ENCODE data around the gene TTYH3.
"Not testable (repeated sequence)": the region's sequence is repeated elsewhere in the genome, so short reads cannot be mapped to it uniquely, and the experiment has no call there.

The TTYH3 gene

DNA sequence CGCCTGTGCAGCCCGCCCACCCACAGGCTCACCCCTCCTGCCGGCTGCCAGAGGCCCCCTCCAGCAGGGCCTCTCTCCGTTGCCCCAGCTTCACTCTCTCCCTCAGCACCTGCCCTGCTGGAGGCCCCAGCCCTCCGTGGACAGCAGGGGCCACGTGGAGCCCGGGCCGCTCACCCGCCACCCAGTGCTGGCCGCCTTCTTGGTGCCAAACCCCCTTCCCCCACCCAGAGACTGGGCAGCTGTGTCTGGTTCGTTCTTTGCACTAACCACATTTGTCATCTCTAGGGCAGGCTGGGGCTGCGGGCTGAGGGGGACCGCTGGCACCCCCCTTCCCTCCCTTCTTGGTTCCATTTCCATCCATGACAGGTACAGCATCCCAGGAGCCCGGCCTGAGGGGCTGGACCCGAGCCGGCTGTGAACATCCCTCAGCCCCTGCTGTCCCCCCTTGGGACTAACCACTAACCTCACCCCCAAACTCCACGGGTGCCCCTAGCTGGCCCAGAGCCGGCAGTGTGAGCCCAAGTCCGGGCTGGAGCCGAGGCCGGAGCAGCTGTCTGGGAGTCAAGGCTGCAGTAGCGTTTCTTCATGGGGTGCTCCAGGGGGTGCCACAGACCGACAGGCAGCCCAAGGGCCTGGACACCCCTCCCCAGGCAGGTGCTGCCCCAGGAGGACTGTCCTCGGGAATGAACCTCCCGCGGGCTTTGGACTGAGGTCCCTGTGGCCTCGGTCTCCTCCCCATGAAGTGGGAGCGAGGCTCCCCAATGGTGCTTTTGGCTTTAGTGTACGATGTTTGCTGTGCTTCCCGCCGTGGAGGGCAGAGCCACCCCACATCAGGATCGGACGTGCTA is 30.7 kb downstream of the TTYH3 start:
- no peak for DNase-seq (ENCODE audit: low read depth in 2 of 3, low spot score in 1 of 3)

DNA sequence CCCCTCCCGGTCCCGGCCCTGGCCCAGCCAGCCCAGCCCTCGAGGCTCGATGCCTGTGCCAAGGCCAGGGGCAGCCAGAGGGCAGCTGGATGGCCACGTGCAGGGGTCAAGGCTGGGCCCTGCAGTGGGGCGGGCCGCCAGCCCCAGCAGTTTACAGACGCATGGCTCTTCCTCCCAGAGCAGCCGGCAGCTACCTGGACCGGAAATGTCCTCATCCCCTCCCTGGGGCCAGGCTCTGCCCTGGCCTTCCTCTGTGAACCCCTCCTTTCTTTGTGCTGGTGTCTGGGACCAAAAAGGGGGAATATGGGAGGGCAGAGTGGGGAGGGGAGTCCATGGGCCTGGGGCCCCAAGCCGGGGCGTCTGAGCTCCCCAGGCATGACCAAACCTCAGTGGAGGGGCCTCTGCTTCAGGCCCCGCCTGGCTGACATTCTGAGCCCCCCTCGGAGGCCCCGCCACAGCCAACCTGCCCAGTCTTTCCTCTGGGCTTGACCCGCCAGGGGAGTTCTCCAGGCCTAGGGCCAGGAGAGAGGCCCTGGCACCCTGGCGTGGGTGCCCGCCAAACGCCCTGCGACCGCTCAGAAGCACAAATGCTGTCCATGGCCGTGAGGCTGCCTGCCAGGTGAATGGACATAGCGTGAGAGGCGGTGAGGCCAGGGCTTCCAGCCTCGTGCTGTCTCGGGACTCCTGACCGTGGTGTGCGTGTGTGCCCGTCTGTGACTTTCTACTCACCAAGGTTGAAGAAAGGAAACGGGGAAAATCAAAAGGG is 31.5 kb downstream of the TTYH3 start:
- no peak for DNase-seq (ENCODE audit: low read depth in 2 of 3, low spot score in 1 of 3)

DNA sequence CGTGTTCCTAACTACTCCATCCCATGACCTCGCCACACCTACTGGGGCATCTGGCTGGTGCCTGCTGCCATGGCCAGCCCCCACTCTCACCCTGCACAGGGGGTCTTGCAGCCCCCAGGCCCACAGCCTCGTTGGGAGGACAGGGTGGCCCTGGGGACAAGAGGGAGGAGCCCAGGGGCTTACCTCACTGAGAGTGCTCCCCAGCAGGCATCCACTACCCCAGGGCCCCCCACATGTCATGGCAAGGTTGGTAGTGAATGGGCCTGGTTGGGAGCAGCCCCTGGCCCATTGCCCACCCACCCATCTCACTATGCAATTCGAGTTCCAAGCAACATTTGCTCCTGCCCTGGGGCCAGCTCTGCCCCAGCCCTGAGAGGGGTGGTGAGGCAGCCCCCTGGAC is 32.2 kb downstream of the TTYH3 start:
- DNase-seq (ENCODE audit: low read depth in 2 of 3, low spot score in 1 of 3): no peak

DNA sequence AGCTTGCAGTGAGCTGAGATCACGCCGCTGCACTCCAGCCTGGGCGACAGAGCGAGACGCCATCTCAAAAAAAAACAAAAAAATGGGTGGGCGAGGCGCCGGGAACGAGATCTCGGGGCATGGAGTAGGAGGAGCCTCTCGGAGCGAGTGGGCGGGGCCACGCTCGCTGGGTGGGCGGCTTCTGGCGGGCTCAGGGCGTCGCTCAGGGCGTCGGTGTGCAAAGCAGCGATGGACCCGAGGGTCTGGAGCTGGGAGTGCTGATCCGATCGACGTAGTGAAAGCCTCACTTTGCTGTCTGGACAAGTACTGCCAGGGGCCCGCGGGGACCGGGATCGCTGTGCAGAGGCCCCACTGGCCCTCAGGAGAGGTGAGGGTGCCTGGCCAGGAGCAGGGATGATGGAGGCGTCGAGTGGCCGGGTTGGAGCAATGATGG is 33.6 kb downstream of the TTYH3 start:
- no peak for DNase-seq (ENCODE audit: low read depth in 2 of 3, low spot score in 1 of 3)

DNA sequence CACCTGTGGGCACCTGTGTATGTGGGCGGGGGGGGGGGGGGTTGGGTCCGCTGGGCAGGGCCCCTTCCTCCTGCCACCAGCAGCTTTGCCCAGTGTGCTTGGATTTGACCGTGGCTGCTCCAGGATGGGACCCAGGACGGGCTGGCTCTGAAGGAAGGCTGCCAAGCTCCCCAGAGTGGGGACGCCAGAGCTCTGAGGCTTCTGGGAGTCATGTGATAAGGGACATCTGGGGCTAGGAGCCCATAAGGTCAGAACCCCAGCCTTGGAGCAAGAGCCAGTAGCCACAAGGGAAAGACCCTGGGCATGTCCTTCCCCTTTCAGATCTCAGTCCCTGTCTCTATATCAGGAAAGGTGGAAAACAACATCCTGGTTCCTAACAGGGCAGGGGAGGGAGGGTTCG is 34.4 kb downstream of the TTYH3 start:
- DNase-seq (ENCODE audit: low read depth in 2 of 3, low spot score in 1 of 3): no peak

DNA sequence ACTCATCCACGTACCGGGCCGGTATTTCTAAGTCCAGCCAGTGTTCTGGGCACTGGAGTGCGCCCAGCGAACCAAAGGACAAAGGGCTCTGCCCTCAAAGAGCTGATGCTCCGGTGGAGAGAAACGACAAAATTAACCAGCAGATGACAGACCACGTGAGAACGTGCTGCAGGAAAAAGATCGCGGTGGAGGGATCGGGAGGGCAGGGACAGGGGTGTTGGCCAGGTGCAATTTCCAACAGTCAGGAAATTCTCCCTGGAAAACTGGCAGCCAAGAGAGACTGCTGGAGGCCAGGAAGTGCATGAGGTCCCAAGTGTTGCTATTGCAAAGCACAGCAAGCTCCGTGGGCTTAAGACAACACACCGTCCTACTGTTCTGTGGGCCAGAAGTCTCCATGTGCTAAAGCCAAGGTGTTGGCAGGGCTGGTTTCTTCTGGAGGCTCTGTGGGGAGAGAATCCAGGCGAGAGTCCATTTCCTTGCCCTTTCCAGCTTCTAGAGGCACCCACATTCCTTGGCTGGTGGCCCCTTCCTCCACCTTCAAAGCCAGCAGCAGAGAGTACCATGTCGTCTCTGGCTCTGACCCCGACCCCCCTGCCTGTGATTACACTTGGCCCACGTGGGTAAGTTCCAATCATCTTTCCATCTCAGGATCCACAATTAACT is 34.9 kb downstream of the TTYH3 start:
- DNase-seq (ENCODE audit: low read depth in 2 of 3, low spot score in 1 of 3): no peak

DNA sequence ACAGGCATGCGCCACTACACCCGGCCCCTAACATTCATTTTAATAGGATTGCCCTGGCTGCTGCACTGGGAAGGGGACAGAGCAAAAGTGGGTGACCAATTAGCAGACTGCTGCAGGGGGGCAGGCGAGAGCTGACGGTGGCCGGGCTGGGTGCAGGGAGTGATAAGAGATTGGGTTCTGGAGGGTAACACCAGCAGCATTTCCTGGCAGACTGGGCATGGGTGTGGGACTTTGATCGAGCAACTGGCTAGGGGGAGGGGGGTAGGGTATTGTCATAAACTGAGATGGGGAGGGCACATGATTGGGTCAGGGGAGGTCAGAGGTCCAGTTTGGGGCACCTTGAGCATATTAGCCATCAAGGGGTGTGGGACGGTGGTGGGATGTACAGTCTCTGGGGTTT is 36.1 kb downstream of the TTYH3 start:
- DNase-seq (ENCODE audit: low read depth in 2 of 3, low spot score in 1 of 3): no peak

DNA sequence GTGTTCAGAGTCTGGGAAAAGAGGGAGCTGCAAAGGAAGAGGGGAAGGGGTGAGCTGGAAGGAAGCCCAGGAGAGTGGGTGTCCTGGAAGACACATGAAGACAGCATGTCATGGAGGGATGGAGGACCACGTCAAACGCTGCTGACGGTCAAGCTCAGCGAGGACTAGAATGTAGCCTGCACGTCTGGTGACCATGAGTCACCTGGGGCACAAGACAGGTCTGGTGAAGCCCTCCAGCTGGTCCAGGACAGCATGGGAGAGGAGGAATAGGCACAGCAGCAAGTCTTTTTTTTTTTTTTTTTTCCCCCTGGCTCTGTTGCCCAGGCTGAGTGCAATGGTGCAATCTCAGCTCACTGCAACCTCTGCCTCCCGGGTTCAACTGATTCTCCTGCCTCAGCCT is 36.6 kb downstream of the TTYH3 start:
- no peak for DNase-seq (ENCODE audit: low read depth in 2 of 3, low spot score in 1 of 3)

DNA sequence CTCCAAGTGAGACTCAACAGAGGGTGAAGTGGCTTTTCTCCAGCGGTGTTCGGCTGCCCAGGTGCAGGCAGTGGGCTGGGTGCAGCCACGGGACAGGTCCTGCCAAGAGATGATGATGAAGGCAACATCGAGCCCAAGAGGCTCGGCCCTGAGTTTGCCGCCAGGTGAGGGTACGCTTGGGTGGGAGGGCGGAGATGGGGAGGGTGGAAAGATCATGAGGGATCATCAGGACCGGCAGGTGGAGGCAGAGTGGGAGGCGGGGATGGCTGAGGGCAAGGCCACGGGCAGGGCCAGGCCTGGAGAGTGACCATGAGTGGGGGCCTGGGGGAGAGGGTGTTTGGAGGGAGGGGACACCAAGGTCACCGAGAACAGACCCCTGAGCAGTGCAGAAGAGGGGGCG is 38.4 kb downstream of the TTYH3 start:
- no peak for DNase-seq (ENCODE audit: low read depth in 2 of 3, low spot score in 1 of 3)

DNA sequence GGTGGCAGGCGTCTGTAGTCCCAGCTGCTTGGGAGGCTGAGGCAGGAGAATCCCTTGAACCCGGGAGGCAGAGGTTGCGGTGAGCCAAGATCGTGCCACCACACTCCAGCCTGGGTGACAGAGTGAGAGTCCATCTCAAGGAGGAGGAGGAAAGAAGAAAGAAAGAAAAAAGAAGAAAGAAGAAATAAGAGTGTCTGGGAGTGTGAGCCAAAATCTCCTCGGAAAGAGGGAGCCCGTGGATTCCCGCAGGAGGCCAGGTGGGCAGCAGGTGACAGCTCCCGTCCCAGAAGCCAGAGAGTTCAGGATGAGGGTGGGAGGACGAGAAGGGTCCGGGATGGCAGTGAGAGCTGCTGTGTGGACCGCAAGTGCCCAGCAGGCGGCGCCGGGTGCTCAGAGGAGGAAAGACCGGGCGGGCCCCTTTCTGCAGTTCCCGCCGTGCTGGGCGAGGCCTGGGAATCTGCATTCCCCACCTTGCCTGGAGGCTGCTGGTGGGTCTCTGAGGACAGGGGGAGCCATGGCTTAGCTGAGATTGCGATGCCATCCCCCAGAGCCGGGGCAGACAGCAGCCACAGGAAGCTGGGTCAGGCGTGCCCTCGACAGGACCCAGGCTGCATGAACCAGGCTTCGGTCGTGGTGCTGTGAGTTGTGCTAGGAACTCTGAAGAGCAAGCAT is 39.1 kb downstream of the TTYH3 start:
- peak; percentile 44 to 68 (median 54) for DNase-seq (ENCODE audit: low read depth in 2 of 3, low spot score in 1 of 3)

DNA sequence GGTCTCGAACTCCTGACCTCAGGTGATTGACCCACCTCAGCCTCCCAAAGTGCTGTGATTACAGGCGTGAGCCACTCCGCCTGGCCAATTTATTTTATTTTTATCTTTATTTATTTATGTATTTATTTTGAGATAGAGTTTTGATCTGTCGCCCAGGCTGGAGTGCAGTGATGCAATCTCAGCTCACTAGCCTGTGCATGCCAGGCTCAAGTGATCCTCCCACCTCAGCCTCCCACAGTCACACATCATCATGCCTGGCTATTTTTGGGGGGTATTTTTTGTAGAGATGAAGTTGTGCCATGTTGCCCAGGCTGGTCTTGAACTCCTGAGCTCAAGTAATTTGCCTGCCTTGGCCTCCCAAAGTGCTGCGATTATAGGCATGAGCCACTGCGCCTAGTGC is 41.4 kb downstream of the TTYH3 start:
- not testable (repeated sequence) for DNase-seq (ENCODE audit: low read depth in 2 of 3, low spot score in 1 of 3)

DNA sequence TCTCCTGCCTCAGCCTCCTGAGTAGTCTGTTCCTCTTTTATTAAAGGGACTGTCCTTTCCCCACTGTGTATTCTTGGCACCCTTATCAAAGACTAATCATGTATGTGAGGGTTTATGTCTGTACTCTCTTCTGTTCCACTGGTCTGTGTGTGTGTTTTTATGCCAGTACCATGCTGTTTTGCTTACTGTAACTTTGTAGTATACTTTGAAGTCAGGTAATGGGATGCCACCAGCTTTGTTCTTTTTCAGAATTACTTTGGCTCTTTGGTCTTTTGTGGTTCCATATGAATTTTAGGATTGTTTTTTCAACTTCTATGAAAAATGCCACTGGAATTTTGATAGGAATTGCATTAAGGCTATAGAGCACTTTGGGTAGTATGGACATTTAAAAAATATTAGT is 42.1 kb downstream of the TTYH3 start:
- no peak for DNase-seq (ENCODE audit: low read depth in 2 of 3, low spot score in 1 of 3)

DNA sequence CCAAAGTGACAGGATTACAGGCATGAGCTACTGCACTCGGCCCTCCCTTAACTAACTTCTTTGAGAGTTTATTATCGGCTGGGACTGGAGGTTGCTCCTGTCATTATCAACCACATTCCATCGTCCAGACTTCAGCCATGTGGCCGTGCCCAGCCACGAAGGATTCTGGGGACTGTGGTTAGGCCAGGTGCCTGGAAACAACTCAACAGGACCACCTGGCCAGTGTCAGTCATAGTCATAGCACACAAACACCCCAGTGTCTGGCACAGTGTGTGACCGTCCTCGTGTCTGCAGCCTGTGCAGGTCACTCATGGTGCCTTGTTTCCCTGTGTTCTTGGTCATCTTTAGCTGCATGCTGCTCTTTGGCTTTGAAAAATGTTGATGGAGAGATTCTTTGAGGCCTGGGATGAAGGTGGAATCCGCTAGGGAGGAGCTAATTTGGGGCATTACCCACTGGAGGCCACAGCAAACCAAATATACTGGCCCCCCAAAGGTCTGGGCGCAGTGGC is 43.5 kb downstream of the TTYH3 start:
- no peak for DNase-seq (ENCODE audit: low read depth in 2 of 3, low spot score in 1 of 3)

DNA sequence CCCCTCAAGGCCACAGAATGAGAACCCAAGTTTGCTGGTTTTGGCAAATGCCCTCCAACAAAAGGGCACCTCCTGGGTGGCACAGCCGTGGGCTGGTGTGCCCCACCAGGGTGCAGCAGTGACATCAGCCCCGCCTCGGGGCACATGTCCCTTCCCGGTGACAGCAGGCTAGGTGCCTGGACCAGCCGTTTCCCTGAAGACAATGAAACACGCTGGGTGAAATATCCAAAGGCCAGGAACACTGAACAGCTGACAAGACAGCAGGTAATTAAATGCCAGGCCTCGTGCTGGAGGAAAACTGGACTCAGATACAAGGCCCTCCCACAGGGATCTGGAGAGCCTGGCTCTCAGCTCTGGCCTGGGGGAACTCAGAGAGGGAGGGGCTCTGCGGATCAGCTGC is 44.8 kb downstream of the TTYH3 start:
- not testable (repeated sequence) for DNase-seq (ENCODE audit: low read depth in 2 of 3, low spot score in 1 of 3)

DNA sequence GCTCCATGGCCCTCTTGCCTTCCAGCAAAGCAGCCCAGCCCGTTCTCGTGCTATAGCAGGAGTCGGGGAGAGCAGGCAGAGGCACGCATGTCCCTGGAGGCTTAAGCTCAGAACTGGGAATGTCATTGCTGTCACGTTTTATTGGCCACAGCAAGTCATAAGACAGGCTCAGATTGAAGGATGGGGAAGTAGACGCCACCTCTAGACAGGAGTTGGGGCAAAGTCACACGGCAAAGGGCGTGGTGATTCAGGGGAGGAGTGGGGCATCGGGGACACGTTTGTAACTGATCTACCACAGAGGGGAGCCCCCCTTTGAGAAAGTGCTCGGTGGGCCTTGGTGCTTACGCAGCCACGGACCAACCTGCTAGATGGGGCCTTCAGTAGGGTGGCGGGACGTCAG is 46.7 kb downstream of the TTYH3 start:
- DNase-seq (ENCODE audit: low read depth in 2 of 3, low spot score in 1 of 3): not testable (repeated sequence)

DNA sequence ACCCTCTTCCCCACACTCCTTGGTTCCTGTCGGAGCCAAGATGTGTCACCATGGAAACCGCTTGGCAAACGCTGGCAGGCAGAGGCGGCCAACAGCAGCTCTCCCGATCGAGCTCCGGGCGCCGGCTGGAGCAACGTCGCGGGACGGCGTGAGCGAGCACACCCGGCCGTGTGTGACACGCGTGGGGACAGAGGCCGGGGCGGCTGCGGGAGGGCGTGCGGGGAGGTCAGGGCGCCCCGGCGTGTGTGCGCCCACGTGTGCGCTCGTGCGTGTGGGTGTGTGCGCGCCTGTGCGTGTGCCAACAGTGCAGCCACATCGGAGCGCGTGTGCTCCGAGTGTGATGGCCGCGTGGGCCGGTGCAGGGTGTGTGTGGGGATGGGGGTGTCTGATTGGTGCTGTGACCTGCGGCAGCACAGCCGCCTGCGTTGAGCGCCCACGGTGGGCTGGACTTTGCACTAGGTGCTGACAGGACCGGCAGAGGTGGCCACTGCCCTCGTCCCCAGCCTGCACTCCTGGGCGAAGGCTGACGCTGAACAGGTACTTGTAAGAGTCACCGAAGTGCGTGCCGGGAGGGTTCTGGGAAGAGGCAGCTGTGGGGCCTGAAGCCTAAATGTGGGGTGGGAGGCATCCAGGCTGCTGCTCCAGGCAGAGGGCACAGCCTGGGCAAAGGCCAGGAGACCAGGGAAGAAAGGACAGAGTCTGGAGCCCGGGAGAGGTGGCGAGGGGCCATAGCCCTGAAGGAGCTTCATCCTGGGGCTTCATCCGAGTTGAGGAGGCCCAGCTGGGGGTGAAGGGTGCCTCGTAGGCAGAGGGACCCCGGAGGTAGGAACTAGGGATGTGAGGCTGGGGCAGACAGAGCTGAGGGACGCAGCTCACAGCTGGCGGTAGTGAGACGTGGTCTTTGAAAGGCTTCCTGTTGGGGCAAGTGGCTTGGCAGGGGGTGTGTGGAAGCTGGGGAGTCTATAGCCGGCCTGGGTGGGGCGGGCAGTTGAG is 47.6 kb downstream of the TTYH3 start:
- not testable (repeated sequence) for DNase-seq (ENCODE audit: low read depth in 2 of 3, low spot score in 1 of 3)

DNA sequence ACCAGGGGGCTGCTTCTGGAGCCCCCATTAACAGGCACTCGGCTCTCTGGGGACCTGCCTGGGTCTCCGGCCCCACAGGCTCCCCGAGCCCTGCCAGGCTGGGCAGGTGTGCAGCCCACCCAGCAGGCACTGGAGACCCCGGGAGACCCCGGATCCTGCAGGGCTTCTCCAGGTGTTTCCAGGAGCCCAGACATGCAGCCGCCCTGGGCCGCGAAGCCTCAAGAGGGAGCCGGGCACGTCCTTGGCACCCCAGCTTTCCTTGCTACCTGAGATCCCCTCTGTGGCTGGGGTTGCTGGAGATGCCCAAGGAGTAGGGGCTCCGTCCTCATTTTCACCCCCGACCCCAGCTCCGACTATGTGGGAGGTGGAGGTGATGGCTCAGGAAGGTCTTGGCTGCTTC is 48.5 kb downstream of the TTYH3 start:
- no peak for DNase-seq (ENCODE audit: low read depth in 2 of 3, low spot score in 1 of 3)

DNA sequence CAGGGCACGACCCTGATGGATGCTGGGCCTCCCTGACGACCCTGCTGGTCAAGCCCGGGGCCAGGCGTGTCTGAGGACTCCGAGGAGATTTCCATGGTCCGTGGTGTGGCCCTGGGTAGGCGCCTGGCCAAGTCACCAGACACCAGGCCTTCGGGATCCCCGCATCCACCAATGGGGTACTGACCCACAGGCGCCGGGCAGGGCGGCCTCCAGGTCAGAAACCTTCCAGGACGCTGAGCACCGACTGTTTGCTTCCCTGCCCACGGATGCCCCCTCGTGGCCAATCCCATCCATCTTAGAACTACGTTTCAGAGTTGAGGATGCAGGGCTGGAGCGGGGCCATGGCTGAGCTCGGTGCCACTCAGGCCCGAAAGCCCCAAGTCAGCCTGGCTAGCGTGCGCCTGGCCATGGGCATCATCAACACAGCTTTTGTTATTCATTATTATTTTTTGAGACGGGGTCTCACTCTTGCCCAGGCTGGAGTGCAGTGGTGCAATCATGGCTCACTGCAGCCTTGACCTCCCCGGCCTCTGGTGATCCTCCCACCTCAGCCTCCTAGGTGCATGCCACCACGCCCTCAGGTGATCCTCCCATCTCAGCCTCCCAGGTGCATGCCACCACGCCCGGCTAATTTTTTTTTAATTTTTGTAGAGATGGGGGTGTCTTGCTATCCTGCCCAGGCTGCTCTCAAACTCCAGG is 49.2 kb downstream of the TTYH3 start:
- peak; percentile 14 to 52 (median 47) for DNase-seq (ENCODE audit: low read depth in 2 of 3, low spot score in 1 of 3)

Measured in stimulated activated CD4-positive, alpha-beta T cell treated with anti-CD3 and anti-CD28 coated beads, Interleukin-12 subunit alpha, Interleukin-12 subunit beta, amount 100 ng/mL, for 48 hours (primary cell).